Neuronal stem cell (in vitro differentiated cells): Measurements from ENCODE around the gene PLEKHD1.
A peak's percentile ranks its signal among the peaks of the same experiment; 100 is the strongest.

Experiments used
- DNase-seq: peaks from one replicate; pipeline ENCODE4 v3.0.0-alpha.2; 2013; ENCODE audit warnings: low spot score
- H2AFZ ChIP-seq: one replicate; pipeline ENCODE4 v1.6.1; 2013; ENCODE audit warnings: mild to moderate bottlenecking, low read length, inconsistent platforms
- H2AK5ac ChIP-seq: 2 replicates; pipeline ENCODE4 v1.6.1; 2013; ENCODE audit warnings: low read depth, mild to moderate bottlenecking, inconsistent platforms, low read length, moderate library complexity, mixed read lengths
- H2BK120ac ChIP-seq: 2 replicates; pipeline ENCODE4 v1.6.1; 2013; ENCODE audit warnings: low read depth, mild to moderate bottlenecking, inconsistent platforms, low read length, moderate library complexity, mixed read lengths
- H2BK12ac ChIP-seq: one replicate; pipeline ENCODE4 v1.6.1; 2013; ENCODE audit warnings: low read length, inconsistent platforms
- H2BK15ac ChIP-seq: 2 replicates; pipeline ENCODE4 v1.6.1; 2013; ENCODE audit warnings: mild to moderate bottlenecking, low read length, inconsistent platforms, mixed read lengths
- H2BK5ac ChIP-seq: one replicate; pipeline ENCODE4 v1.6.1; 2013; ENCODE audit warnings: inconsistent platforms, mild to moderate bottlenecking, low read length, moderate library complexity
- H3K14ac ChIP-seq: one replicate; pipeline ENCODE4 v1.6.1; 2013; ENCODE audit warnings: low read length, inconsistent platforms
- H3K18ac ChIP-seq: 2 replicates; pipeline ENCODE4 v1.6.1; 2013; ENCODE audit warnings: low read length, inconsistent platforms
- H3K23ac ChIP-seq: 2 replicates; pipeline ENCODE4 v1.6.1; 2013; ENCODE audit warnings: low read depth, mild to moderate bottlenecking, mixed read lengths, low read length, inconsistent platforms; ENCODE audit not compliant: poor library complexity
- H3K27ac ChIP-seq: replicated peaks from 3 replicates; pipeline ENCODE4 v1.5.1; 2013; ENCODE audit warnings: low read length, inconsistent platforms
- H3K27me3 ChIP-seq, 3 experiments: 2 replicates each; pipeline ENCODE4 v1.6.1; 2013; ENCODE audit warnings: low read length in 3 of 3, mild to moderate bottlenecking in 2 of 3, inconsistent platforms in 1 of 3, low read depth in 1 of 3, mixed read lengths in 1 of 3, moderate library complexity in 1 of 3; ENCODE audit not compliant: control insufficient read depth in 3 of 3, insufficient read depth in 3 of 3
- H3K36me3 ChIP-seq, 2 donors: replicated peaks in 1 of 2; 2 replicates each; pipeline ENCODE4 v1.6.1; 2013; ENCODE audit warnings: low read length in 2 of 2; ENCODE audit not compliant: control insufficient read depth in 2 of 2, insufficient read depth in 2 of 2
- H3K4ac ChIP-seq: 2 replicates; pipeline ENCODE4 v1.6.1; 2013; ENCODE audit warnings: inconsistent platforms, mild to moderate bottlenecking, low read length, moderate library complexity
- H3K4me1 ChIP-seq, 2 donors: 1 replicate in 1 of 2; 2 replicates in 1 of 2; pipeline ENCODE4 v1.6.1; 2013; ENCODE audit warnings: low read length in 2 of 2, low read depth in 1 of 2; ENCODE audit not compliant: control insufficient read depth in 2 of 2, insufficient read depth in 1 of 2
- H3K4me2 ChIP-seq: one replicate; pipeline ENCODE4 v1.6.1; 2013; ENCODE audit warnings: mild to moderate bottlenecking, low read length, inconsistent platforms; ENCODE audit not compliant: insufficient read depth, poor library complexity, severe bottlenecking
- H3K4me3 ChIP-seq, 2 donors: 2 replicates each; pipeline ENCODE4 v1.5.1; 2013; ENCODE audit warnings: low read length in 2 of 2, mild to moderate bottlenecking in 2 of 2, inconsistent platforms in 1 of 2, moderate library complexity in 1 of 2
- H3K79me1 ChIP-seq: one replicate; pipeline ENCODE4 v1.6.1; 2013; ENCODE audit warnings: low read depth, mild to moderate bottlenecking, inconsistent platforms, low read length, moderate library complexity
- H3K9ac ChIP-seq: one replicate; pipeline ENCODE4 v1.6.1; 2013; ENCODE audit warnings: mild to moderate bottlenecking, low read depth, low read length, inconsistent platforms; ENCODE audit not compliant: poor library complexity
- H3K9me3 ChIP-seq, 2 donors: replicated peaks in 1 of 2; 2 replicates each; pipeline versions ENCODE3 to v1.6.1; 2013; ENCODE audit warnings: low read length in 2 of 2, mild to moderate bottlenecking in 2 of 2, inconsistent platforms in 1 of 2, low read depth in 1 of 2, mixed read lengths in 1 of 2, moderate library complexity in 1 of 2; ENCODE audit not compliant: control insufficient read depth in 2 of 2, insufficient read depth in 1 of 2
- H4K8ac ChIP-seq: one replicate; pipeline ENCODE4 v1.6.1; 2013; ENCODE audit warnings: low read depth, mild to moderate bottlenecking, inconsistent platforms, low read length, moderate library complexity
- H4K91ac ChIP-seq: one replicate; pipeline ENCODE4 v1.6.1; 2013; ENCODE audit warnings: low read length, low read depth, mild to moderate bottlenecking, inconsistent platforms; ENCODE audit not compliant: poor library complexity
- WGBS, 2 donors: extraction: QIAGEN DNeasy Blood & Tissue Kit; methylation state at CpG; one replicate each; pipeline ENCODE4 v1.1.7; 2013; ENCODE audit warnings: missing lambda C conversion rate in 2 of 2, mixed read lengths in 1 of 2; ENCODE audit not compliant: insufficient read length in 2 of 2, insufficient replicate concordance in 1 of 2; ENCODE audit errors: extremely low coverage in 2 of 2; 5-methylcytosine and 5-hydroxymethylcytosine counted together

The PLEKHD1 gene

DNA sequence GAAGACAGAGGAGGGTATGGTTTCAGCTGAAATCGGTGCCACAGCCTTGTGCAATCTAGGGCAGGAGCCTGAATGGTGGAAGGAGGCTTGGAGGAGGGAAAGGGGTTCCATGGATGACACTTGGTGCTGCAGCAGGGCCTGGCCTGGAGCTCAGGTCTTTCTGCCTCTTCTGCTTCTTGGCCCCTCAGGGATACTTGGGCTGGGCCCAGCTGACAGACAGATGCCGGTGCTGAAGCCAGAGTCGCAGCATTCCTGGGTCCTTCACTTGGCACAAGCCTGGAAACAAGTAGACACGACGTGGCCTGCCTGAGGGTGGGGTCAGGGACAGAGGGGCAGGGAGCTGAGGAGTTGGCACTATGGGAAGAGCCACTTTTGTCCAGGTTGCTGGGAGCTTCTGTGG is 4.4 kb upstream of the PLEKHD1 start:
- Histone ChIP-seq H3K4me1 (peaks cover 0 to 11% of the 10 kb centered on the region in 2 donors), H3K14ac (no peak overlapping the region), H3K23ac (no peak overlapping the region), H3K79me1 (peaks cover 2% of the 10 kb centered on the region), H4K8ac (no peak overlapping the region), H3K9me3 (no peaks in the 10 kb centered on the region), H2BK12ac (no peak overlapping the region), H2AFZ (no peak overlapping the region), H2BK5ac (no peak overlapping the region), H3K18ac (no peak overlapping the region), H4K91ac (no peak overlapping the region), H2AK5ac (no peak overlapping the region), H3K4ac (no peak overlapping the region), H3K36me3 (no peaks in the 10 kb centered on the region), H3K9ac (no peak overlapping the region), H2BK120ac (no peak overlapping the region), H3K27me3 (peaks cover 14 to 54% (median 33%) of the 10 kb centered on the region in 3 experiments), H3K4me3 (no peak overlapping the region), H3K27ac (no peak overlapping the region), H3K4me2 (no peak overlapping the region), H2BK15ac (no peak overlapping the region)
- no peak for DNase-seq
- WGBS, 2 donors: no CpG with 5 or more reads among the region's 5 CpGs

DNA sequence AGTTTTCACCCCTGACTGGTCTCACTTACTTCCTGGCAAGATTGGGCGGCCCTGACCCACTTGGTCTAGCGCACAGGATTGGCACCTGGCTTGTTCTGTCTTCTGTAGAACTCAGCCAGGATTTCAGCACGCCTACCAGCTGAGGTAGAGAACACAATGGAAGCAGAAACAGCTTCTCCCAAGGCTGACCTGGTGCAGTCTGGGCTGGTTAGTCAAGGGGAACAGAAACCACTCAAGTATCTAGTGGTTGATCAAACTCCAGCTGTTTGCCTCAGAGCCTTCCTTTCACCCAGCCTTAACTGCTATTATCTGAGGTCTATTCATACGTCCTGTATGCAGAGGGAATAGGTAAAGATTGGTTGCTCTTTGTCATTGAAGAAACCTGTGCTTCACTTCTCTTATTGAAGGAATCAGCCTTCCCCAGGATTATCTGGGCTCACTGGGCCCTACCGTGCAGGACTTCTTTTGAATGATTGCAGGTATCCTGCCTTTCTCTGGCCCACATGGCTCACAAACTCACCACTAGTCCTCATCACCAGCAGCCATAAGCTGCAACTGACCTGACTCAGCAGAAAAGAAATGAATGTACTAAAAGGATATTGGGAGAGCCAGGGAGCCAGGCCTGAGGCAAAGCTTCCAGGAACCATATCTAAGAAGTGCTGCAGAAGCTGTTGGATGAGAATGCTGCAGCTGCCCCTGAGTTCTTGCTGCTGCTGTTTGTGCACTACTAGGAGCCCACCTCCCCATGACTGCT is 2.5 kb upstream of the PLEKHD1 start:
- H4K8ac ChIP-seq: no peak overlapping the region
- H3K27ac ChIP-seq: no peak overlapping the region
- no peak overlapping the region for H3K14ac ChIP-seq
- no peak overlapping the region for H2BK12ac ChIP-seq
- DNase-seq: no peak
- peaks cover 2% of the 10 kb centered on the region for H3K79me1 ChIP-seq
- H4K91ac ChIP-seq: no peak overlapping the region
- no peak overlapping the region for H3K4me2 ChIP-seq
- H3K36me3 ChIP-seq: no peaks in the 10 kb centered on the region
- H3K9ac ChIP-seq: no peak overlapping the region
- H2AK5ac ChIP-seq: no peak overlapping the region
- no peak overlapping the region for H2AFZ ChIP-seq
- no peak overlapping the region for H3K4ac ChIP-seq
- WGBS, 2 donors: no CpG with 5 or more reads among the region's 5 CpGs
- no peak overlapping the region for H3K4me3 ChIP-seq
- H2BK15ac ChIP-seq: no peak overlapping the region
- peaks cover 2 to 16% of the 10 kb centered on the region in 2 donors for H3K4me1 ChIP-seq
- peaks cover 19 to 72% (median 47%) of the 10 kb centered on the region in 3 experiments for H3K27me3 ChIP-seq
- peak overlapping the region; percentile 13 for H3K18ac ChIP-seq
- no peak overlapping the region for H2BK5ac ChIP-seq
- H3K23ac ChIP-seq: no peak overlapping the region
- no peak overlapping the region for H2BK120ac ChIP-seq
- peaks cover 0 to 6% of the 10 kb centered on the region in 2 donors for H3K9me3 ChIP-seq

DNA sequence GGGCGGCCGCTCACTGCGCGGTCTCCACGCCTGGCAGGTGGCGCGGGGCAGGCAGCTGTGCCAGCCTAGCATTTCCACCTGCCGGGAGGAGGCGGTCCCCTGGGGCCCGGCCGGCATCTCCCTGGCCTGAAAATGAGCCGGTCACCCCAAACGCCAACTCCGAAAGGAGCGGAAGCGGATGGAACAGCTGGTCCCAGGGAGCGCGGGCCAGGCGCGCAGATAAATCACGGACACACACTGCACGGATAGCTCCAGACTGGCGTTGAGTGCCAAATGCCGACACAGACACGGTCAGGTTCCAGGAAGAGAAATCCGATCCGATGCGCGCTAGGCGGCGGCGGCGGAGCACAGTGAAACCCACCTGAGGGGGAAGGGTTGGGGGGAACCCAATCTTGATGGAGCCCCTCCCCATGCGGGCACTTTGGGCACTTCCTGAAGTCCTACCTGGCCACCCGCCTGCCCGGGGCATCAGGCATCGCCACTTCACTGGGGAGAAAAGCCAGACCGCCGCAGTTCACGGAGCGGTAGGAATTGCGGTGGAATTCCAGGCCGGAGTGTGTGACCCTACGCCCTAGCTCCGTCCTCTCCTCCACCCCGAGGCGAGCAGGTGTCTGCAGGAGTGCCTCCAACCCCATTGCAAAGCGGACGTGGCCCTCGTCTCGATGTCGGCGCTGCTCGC is 624 bp upstream of the PLEKHD1 start:
- peak overlapping the region; percentile 82 for H3K9ac ChIP-seq
- DNase-seq: peak; percentile 31

DNA sequence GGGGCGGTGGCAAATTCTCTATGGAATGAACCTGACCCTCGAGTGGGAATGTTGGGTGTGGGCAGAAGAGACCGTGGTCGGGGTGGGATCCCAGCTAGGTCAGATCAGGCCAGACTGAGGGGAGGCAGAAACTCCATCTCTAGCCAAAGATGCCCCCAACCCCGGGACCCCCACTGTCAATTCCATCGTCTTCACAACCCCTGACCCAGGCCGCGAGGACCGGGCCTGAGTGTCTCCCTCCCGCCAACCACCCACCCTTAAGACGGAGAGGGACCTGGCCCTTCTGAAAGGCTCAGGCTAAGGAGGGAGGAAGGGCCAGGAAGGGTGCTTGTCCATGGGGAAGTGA is 760 bp downstream of the PLEKHD1 start:
- peaks cover 0 to 6% of the 10 kb centered on the region in 2 donors for H3K9me3 ChIP-seq
- H3K27ac ChIP-seq: no peak overlapping the region
- peak overlapping the region; percentile 100 for H3K4me2 ChIP-seq
- H3K4ac ChIP-seq: no peak overlapping the region
- H2AK5ac ChIP-seq: peak overlapping the region; percentile 56
- peak overlapping the region; percentile 66 for H3K23ac ChIP-seq
- peak overlapping the region; percentile 88 for H3K18ac ChIP-seq
- no peak overlapping the region for H3K4me3 ChIP-seq
- WGBS, 2 donors: no CpG with 5 or more reads among the region's 11 CpGs
- no peak overlapping the region for H2BK12ac ChIP-seq
- H4K91ac ChIP-seq: no peak overlapping the region
- H2AFZ ChIP-seq: peak overlapping the region; percentile 89
- H2BK120ac ChIP-seq: no peak overlapping the region
- peaks cover 19 to 72% (median 47%) of the 10 kb centered on the region in 3 experiments for H3K27me3 ChIP-seq
- DNase-seq: no peak
- no peak overlapping the region for H2BK5ac ChIP-seq
- H2BK15ac ChIP-seq: peak overlapping the region; percentile 59
- peaks cover 10 to 28% of the 10 kb centered on the region in 2 donors for H3K4me1 ChIP-seq
- H3K9ac ChIP-seq: no peak overlapping the region
- no peak overlapping the region for H4K8ac ChIP-seq
- peaks cover 2% of the 10 kb centered on the region for H3K79me1 ChIP-seq
- no peaks in the 10 kb centered on the region for H3K36me3 ChIP-seq
- peak overlapping the region; percentile 38 for H3K14ac ChIP-seq

More for the DNA sequence above, 624 bp upstream of the PLEKHD1 start:
- peak overlapping the region; percentile 100 for H3K4me2 ChIP-seq
- H3K18ac ChIP-seq: peak overlapping the region; percentile 40
- no CpG with 5 or more reads among the region's 54 CpGs for WGBS, 2 donors
- no peak overlapping the region for H2BK120ac ChIP-seq
- peak overlapping the region; percentile 28 to 82 for H3K4me3 ChIP-seq
- no peaks in the 10 kb centered on the region for H3K36me3 ChIP-seq
- peak overlapping the region; percentile 6 for H3K14ac ChIP-seq
- H2AFZ ChIP-seq: peak overlapping the region; percentile 89
- no peak overlapping the region for H2BK5ac ChIP-seq
- H3K23ac ChIP-seq: peak overlapping the region; percentile 51
- no peak overlapping the region for H2AK5ac ChIP-seq
- H3K79me1 ChIP-seq: peaks cover 2% of the 10 kb centered on the region
- H3K4me1 ChIP-seq: peaks cover 10 to 28% of the 10 kb centered on the region in 2 donors
- H2BK15ac ChIP-seq: no peak overlapping the region
- no peak overlapping the region for H4K8ac ChIP-seq
- H3K27me3 ChIP-seq: peaks cover 19 to 84% (median 47%) of the 10 kb centered on the region in 3 experiments
- H3K9me3 ChIP-seq: peaks cover 0 to 6% of the 10 kb centered on the region in 2 donors
- H3K4ac ChIP-seq: no peak overlapping the region
- no peak overlapping the region for H3K27ac ChIP-seq
- H4K91ac ChIP-seq: no peak overlapping the region
- H2BK12ac ChIP-seq: no peak overlapping the region
